Measurements from ENCODE around the gene HOMER1. TPM values are rescaled to one million over a fixed set of nuclear protein-coding genes. Genes with fewer than 3 reads are reported as not detected.

Gene HOMER1
- polyA plus RNA-seq, 1 donor from 2014 or later = 30.6 TPM

GRCh38 chr5:79529110-79529509 lies 15.2 kb upstream of the HOMER1 start:
- Histone ChIP-seq H2AFZ (ENCODE audit: low read depth, low read length) (no peak overlapping the region), H3K9me2 (ENCODE audit: insufficient read depth, low read length) (no peaks in the 10 kb centered on the region), H3K4me3 (ENCODE audit: low read length) (no peak overlapping the region), H3F3A (ENCODE audit: insufficient read depth, low read length, poor library complexity, severe bottlenecking) (no peaks in the 10 kb centered on the region), H3K27me3 (ENCODE audit: insufficient read depth, low read depth, low read length) (no peaks in the 10 kb centered on the region), H3K79me2 (replicated peaks; ENCODE audit: insufficient read depth, low read length) (no peaks in the 10 kb centered on the region), H3K36me3 (ENCODE audit: insufficient read depth, low read length) (no peaks in the 10 kb centered on the region), H4K20me1 (ENCODE audit: insufficient read depth) (no peaks in the 10 kb centered on the region), H3K27ac (ENCODE audit: low read length) (no peak overlapping the region), H3K4me2 (ENCODE audit: low read length) (no peak overlapping the region), H3K9ac (ENCODE audit: low read length) (no peak overlapping the region), H3K9me3 (ENCODE audit: low read length) (peaks cover 4% of the 10 kb centered on the region)
- no peak for TF ChIP-seq CTCF (IDR thresholded peaks at IDR 0.05; ENCODE audit: poor library complexity, severe bottlenecking)
- no peak for TF ChIP-seq EZH2 (IDR thresholded peaks at IDR 0.05; ENCODE audit: borderline replicate concordance, insufficient read depth, low read length, poor library complexity, severe bottlenecking)
- no peak for TF ChIP-seq REST (IDR thresholded peaks at IDR 0.05; ENCODE audit: borderline replicate concordance)
- no peak for TF ChIP-seq SMC3 (conservative IDR thresholded peaks at IDR 0.05; ENCODE audit: poor library complexity)
- TF ChIP-seq EP300 (conservative IDR thresholded peaks at IDR 0.05; ENCODE audit: poor library complexity, severe bottlenecking) = no peak
- TF ChIP-seq TAF1 (IDR thresholded peaks at IDR 0.05; ENCODE audit: low read depth) = no peak
- no peak for TF ChIP-seq MXI1 (conservative IDR thresholded peaks at IDR 0.05; ENCODE audit: poor library complexity, severe bottlenecking)
- no peak for TF ChIP-seq POLR2AphosphoS5 (IDR thresholded peaks at IDR 0.05)
- no peak for TF ChIP-seq RAD21 (conservative IDR thresholded peaks at IDR 0.05)

- H3K4me2 ChIP-seq (ENCODE audit: low read length) = no peak overlapping the region
- no peaks in the 10 kb centered on the region for H3K9me2 ChIP-seq (ENCODE audit: insufficient read depth, low read length)
- no peak overlapping the region for H3K9ac ChIP-seq (ENCODE audit: low read length)
- H3K79me2 ChIP-seq (replicated peaks; ENCODE audit: insufficient read depth, low read length) = no peaks in the 10 kb centered on the region
- no peak overlapping the region for H3K4me3 ChIP-seq (ENCODE audit: low read length)
- no peak overlapping the region for H2AFZ ChIP-seq (ENCODE audit: low read depth, low read length)
- H3K27ac ChIP-seq (ENCODE audit: low read length) = no peak overlapping the region
- H3K36me3 ChIP-seq (ENCODE audit: insufficient read depth, low read length) = no peaks in the 10 kb centered on the region
- no peaks in the 10 kb centered on the region for H4K20me1 ChIP-seq (ENCODE audit: insufficient read depth)
- TF ChIP-seq MXI1 (conservative IDR thresholded peaks at IDR 0.05; ENCODE audit: poor library complexity, severe bottlenecking) (no peak), POLR2AphosphoS5 (IDR thresholded peaks at IDR 0.05) (no peak), SMC3 (conservative IDR thresholded peaks at IDR 0.05; ENCODE audit: poor library complexity) (no peak), RAD21 (conservative IDR thresholded peaks at IDR 0.05) (no peak), EP300 (conservative IDR thresholded peaks at IDR 0.05; ENCODE audit: poor library complexity, severe bottlenecking) (no peak), EZH2 (IDR thresholded peaks at IDR 0.05; ENCODE audit: borderline replicate concordance, insufficient read depth, low read length, poor library complexity, severe bottlenecking) (no peak), REST (IDR thresholded peaks at IDR 0.05; ENCODE audit: borderline replicate concordance) (no peak), TAF1 (IDR thresholded peaks at IDR 0.05; ENCODE audit: low read depth) (no peak), CTCF (IDR thresholded peaks at IDR 0.05; ENCODE audit: poor library complexity, severe bottlenecking) (no peak)
- peaks cover 4% of the 10 kb centered on the region for H3K9me3 ChIP-seq (ENCODE audit: low read length)
- no peaks in the 10 kb centered on the region for H3K27me3 ChIP-seq (ENCODE audit: insufficient read depth, low read depth, low read length)
- no peaks in the 10 kb centered on the region for H3F3A ChIP-seq (ENCODE audit: insufficient read depth, low read length, poor library complexity, severe bottlenecking)
Measured at GRCh38 chr5:79527431-79527830, 13.5 kb upstream of the HOMER1 start.

Measured in neural cell (in vitro differentiated cells).